GM19463 (cell line): ENCODE results near the gene TIMM21.

Experiments
- ATAC-seq: cut with Tn5 transposase; IDR thresholded peaks from one replicate; pipeline ENCODE4 v1.9.1; 2021; ENCODE audit warnings: mild to moderate bottlenecking, moderate library complexity; ENCODE audit not compliant: unreplicated experiment

Gene TIMM21

GRCh38 chr18:74186661-74187060 is 38.3 kb downstream of the TIMM21 start:
- no peak for ATAC-seq

DNA sequence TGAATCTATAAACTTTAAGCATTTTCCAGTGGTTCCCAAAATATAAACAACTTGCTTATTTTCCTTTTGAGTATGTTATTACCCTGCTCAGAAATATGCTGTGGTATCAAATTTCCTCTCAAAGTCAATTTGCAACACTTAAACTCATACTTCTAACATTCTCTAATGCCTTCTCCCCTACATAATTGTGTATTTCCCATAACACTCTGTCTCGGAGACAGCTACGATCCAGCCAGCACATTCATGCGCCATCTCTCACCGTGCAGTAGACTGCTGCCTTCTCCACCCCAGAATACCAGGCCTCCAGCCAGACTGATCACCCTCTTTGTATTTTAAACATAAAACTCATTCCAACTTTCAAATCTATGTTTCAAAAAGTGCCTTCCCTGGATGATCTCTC is 41.8 kb downstream of the TIMM21 start:
- ATAC-seq, result no peak

GRCh38 chr18:74191577-74191976 is 43.3 kb downstream of the TIMM21 start:
- ATAC-seq, result no peak

DNA sequence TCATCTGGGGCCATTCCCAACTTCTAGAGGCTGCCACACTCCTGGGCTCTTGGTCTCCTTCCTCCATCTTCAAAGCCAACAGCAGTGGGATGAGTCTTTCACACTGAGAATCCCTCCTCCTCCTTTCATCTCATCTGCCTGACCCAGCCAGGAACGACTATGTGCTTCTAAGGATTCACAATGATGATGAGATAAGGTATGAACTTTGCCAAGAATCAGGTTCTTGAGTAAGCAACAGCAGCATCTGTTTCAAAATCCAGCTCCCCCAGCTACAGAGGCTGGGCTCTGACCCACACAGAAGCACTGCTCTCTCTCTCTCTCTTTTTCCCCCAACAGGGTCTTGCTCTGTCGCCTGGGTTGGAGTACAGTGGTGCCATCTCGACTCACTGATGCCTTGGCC is 46.4 kb downstream of the TIMM21 start:
- no peak for ATAC-seq

GRCh38 chr18:74196220-74197119 is 48.1 kb downstream of the TIMM21 start:
- peak; percentile 79 for ATAC-seq

DNA sequence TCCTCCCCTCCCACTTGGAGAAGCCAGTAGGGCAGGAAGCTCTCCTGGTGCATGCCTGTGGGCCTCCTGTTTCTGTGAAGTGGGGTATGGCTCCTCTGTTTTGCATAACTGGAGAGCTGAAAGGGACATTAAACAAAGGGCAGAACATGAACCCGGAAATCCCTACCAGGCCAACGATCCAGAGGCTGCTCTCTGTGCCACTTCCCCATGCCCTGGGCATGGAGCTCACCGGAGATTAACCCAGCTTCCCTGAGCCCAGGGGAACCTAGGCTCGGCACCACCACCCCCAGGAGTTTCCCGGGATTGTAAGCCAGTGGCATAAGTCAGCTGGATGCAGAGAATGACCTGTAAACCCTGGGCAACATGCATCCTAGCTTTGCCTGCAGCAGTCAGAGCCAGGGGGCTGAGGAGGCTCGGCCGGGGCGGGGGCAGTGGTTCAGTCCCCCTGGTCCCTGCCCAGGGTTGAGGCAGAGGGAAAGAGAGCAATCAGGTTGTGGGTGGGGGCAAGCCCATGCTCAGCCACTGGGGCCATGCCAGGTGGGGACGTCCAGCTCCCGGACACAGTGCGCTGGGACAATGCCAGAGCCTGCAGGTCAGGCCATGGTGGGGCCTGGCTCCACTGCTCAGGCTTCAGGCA is 49.5 kb downstream of the TIMM21 start:
- no peak for ATAC-seq

DNA sequence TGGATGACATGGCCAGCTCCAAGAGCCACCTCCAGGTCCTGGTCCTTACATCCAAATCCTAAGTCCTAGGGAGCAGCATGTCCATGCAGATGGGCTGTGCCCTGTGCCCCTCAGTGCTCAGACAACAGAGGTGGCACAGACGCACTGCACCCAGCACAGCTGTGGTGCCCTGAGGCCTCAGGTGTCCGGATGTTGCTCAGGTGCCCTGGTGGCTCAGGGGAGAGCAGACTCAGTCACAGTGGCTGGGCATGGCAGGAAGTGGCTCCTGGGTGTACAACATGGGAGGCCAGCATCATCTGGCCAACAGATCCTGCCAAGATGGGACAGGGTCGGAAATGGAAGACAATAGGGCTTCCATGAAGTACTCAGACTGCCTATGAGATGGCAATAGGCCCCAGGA is 50.1 kb downstream of the TIMM21 start:
- ATAC-seq, result no peak

GRCh38 chr18:74200780-74201179 is 52.5 kb downstream of the TIMM21 start:
- ATAC-seq, result no peak

GRCh38 chr18:74203811-74204210 is 55.5 kb downstream of the TIMM21 start:
- ATAC-seq, result no peak

DNA sequence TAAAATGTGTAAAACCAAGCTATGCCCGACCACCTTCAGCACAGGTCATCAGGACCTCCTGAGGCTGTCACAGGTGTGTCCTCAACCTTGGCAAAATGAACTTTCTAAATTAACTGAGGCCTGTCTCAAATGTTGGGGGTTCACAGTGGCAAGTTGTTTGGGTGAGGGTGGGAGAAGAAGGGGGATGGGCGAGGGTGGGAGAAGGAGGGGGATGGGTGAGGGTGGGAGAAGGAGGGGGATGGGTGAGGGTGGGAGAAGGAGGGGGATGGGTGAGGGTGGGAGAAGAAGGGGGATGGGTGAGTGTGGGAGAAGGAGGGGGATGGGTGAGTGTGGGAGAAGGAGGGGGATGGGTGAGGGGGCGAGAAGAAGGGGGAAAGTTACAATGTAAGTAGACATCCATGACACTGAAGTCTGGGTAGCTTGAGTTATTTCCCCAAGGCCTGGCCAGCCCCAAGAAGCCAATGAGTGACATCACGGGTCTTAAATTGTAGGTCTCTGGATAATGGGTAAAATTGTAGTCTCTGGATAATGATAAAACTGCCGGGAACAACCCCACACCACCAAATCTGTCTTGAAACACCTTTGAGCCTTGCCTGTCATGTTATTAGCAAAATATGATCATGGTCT is 56.3 kb downstream of the TIMM21 start:
- no peak for ATAC-seq
